Natural killer cell (primary cell): ENCODE measurements around the gene FKBP1B. TPM values are rescaled to one million over a fixed set of nuclear protein-coding genes. Genes with fewer than 3 reads are reported as not detected.

Experiments
- ATAC-seq, 3 donors: fragments of 150-1000 bp in 2 of 3; fragments of 200-7000 bp in 1 of 3; cut with Tn5 transposase; 1 replicate in 1 of 3; 2 replicates in 2 of 3; pipeline ENCODE4 v1.10.0; 2021; ENCODE audit warnings: mild to moderate bottlenecking in 2 of 3, moderate library complexity in 2 of 3
- DNase-seq, 2 donors: peaks; one replicate each; pipeline versions ENCODE4 v3.0.0 to v3.0.0-alpha.2; 2013 to 2021; ENCODE audit warnings: mixed read lengths in 1 of 2
- H3K27ac ChIP-seq: one replicate; pipeline ENCODE4 v1.5.1; 2013; ENCODE audit warnings: mild to moderate bottlenecking, low read length
- H3K27me3 ChIP-seq: one replicate; pipeline ENCODE4 v1.6.1; 2013; ENCODE audit warnings: low read length; ENCODE audit not compliant: control insufficient read depth, insufficient read depth
- H3K36me3 ChIP-seq: one replicate; pipeline ENCODE4 v1.6.1; 2013; ENCODE audit warnings: low read length; ENCODE audit not compliant: control insufficient read depth, insufficient read depth
- H3K4me1 ChIP-seq: one replicate; pipeline ENCODE4 v1.6.1; 2013; ENCODE audit warnings: low read length; ENCODE audit not compliant: control insufficient read depth, insufficient read depth
- H3K4me3 ChIP-seq: one replicate; pipeline ENCODE4 v1.5.1; 2013; ENCODE audit warnings: low read length
- H3K9me3 ChIP-seq: one replicate; pipeline ENCODE4 v1.6.1; 2013; ENCODE audit warnings: low read length; ENCODE audit not compliant: control insufficient read depth, insufficient read depth
- H3K27ac Mint-ChIP-seq, 2 donors: one replicate each; pipeline ENCODE4 v1.8.0; 2022; ENCODE audit warnings: mild to moderate bottlenecking in 2 of 2, mixed read lengths in 2 of 2, moderate library complexity in 1 of 2
- H3K27me3 Mint-ChIP-seq, 2 donors: one replicate each; pipeline ENCODE4 v1.8.0; 2022; ENCODE audit warnings: low read depth in 2 of 2, mixed read lengths in 2 of 2
- H3K36me3 Mint-ChIP-seq: one replicate; pipeline ENCODE4 v1.8.0; 2022; ENCODE audit warnings: mixed read lengths
- H3K4me1 Mint-ChIP-seq, 2 donors: one replicate each; pipeline ENCODE4 v1.8.0; 2022; ENCODE audit warnings: mixed read lengths in 2 of 2
- H3K4me3 Mint-ChIP-seq: one replicate; pipeline ENCODE4 v1.8.0; 2022; ENCODE audit warnings: mild to moderate bottlenecking, moderate library complexity, mixed read lengths
- H3K9me3 Mint-ChIP-seq, 2 donors: one replicate each; pipeline ENCODE4 v1.8.0; 2022; ENCODE audit warnings: mixed read lengths in 2 of 2
- CTCF ChIP-seq: fragments of 200-600 bp; IDR thresholded peaks from one replicate; pipeline ENCODE4 v1.8.0; 2022; ENCODE audit warnings: antibody characterized with exemption
- WGBS: methylation state at CpG from one replicate; pipeline ENCODE4 v1.1.7; 2013; ENCODE audit warnings: missing lambda C conversion rate; ENCODE audit not compliant: insufficient coverage; 5-methylcytosine and 5-hydroxymethylcytosine counted together
- intact Hi-C: fragments of 100-400 bp; cut with micrococcal nuclease; formaldehyde crosslinking; loops from one replicate; pipeline ENCODE4 v1.14.2; 2022
- total RNA-seq, 4 donors: library from RNA; stranded (reverse); fragments of 120-200 nt in 1 of 4; gene quantifications; one replicate each; pipeline versions ENCODE4 v1.2.3 to v1.2.4, GENCODE V29; 2013 to 2022

Gene FKBP1B
- total RNA-seq, 3 donors from 2014 or later (not counting 1 experiment from before 2014, with no cell fraction given): 1.5 to 3.4 (median 3.3) TPM

DNA sequence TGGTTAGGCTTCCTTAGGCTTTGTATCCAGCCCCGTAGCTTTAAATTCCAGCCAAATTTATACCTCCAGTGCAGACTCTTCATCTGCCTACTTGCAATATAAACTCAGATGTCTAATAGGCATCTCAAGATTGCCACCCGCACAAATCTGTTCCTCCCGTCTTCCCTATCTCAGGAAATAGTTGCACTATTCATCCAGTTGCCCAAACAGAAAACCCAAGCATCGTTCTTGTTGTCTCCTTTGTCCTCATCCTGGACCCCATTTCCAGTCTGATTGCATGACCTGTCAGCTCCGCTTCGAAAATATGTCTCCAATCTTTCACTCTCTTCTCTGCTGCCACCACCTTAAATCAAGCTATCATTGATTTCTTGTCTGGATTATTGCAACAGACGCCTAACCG lies 2.3 kb downstream of the FKBP1B start:
- TF ChIP-seq CTCF: no peak
- ATAC-seq (no peak), DNase-seq (no peak)
- Mint-ChIP-seq H3K36me3 (no peaks in the 10 kb centered on the region), H3K27ac (no peak overlapping the region), H3K4me3 (no peak overlapping the region), H3K9me3 (no peaks in the 10 kb centered on the region), H3K4me1 (peaks cover 11 to 16% of the 10 kb centered on the region in 2 donors), H3K27me3 (no peaks in the 10 kb centered on the region)
- Histone ChIP-seq H3K36me3 (no peaks in the 10 kb centered on the region), H3K9me3 (no peaks in the 10 kb centered on the region), H3K4me1 (peaks cover 20% of the 10 kb centered on the region), H3K4me3 (no peak overlapping the region), H3K27ac (no peak overlapping the region), H3K27me3 (no peaks in the 10 kb centered on the region)
- intact Hi-C loops: no loop called here
- 87% methylated on average over 8 of the region's 8 CpGs for WGBS

DNA sequence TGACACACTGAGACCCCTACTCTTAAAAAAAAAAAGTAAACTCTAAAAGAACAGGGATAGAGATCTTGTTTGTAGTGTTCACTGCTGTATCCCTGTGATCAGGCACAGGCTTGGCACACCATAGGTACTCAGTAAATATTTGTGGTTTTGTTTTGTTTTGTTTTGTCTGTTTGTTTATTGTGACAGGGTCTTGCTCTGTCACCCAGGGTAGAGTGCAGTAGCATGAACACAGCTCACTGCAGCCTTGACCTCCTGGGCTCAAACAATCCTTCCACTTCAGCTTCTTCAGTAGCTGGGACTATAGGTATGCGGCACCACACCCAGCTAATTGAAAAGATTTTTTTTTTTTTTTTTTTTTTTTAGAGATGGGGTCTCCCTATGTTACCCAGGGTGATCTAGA lies 3.4 kb downstream of the FKBP1B start:
- H3K27me3 ChIP-seq: no peaks in the 10 kb centered on the region
- H3K4me1 ChIP-seq: peaks cover 14% of the 10 kb centered on the region
- H3K27ac ChIP-seq: no peak overlapping the region
- no peak for TF ChIP-seq CTCF
- Mint-ChIP-seq H3K4me3 (no peak overlapping the region), H3K27ac (no peak overlapping the region), H3K4me1 (peaks cover under 1 to 5% of the 10 kb centered on the region in 2 donors), H3K9me3 (no peaks in the 10 kb centered on the region), H3K36me3 (no peaks in the 10 kb centered on the region), H3K27me3 (no peaks in the 10 kb centered on the region)
- DNase-seq (no peak), ATAC-seq (no peak)
- WGBS: no CpG with 5 or more reads among the region's 1 CpG
- no peaks in the 10 kb centered on the region for H3K36me3 ChIP-seq
- H3K4me3 ChIP-seq: no peak overlapping the region
- H3K9me3 ChIP-seq: no peaks in the 10 kb centered on the region
- intact Hi-C loops: no loop called here

DNA sequence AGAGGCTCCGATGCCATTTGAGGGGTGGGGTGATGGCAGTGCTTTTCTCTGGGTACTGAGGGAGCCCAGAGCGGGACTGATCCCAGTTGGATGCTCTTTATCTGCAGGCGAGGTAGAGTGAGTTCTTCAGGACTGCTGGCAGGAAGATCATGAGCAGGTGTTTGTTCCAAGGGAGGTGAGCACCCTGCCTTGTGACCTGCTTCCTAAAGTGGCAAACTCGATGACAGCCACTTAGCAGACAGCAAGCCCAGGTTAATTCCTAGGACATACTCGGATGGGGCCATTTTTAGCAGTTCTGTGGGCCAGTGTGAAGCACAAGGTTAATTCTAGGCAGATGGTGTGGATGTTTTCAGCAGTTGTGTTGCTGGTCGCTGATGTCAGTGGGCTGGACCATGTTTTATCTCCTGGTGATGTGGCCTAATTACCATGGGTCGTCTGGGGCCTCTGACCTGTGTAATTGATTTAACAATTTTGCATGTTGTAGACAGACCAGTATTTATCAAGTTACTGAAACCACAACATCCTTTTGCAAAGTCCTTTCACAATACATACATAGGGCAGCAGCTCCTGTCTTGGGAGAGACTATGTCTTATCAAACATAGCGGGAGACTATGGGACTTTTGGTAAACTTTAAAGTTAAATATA lies 4.9 kb downstream of the FKBP1B start:
- intact Hi-C loops: no loop called here
- no peak overlapping the region for H3K27ac Mint-ChIP-seq
- Histone ChIP-seq H3K9me3 (no peaks in the 10 kb centered on the region), H3K36me3 (no peaks in the 10 kb centered on the region), H3K4me1 (peaks cover 5% of the 10 kb centered on the region), H3K27ac (no peak overlapping the region), H3K4me3 (no peak overlapping the region), H3K27me3 (no peaks in the 10 kb centered on the region)
- no peaks in the 10 kb centered on the region for H3K9me3 Mint-ChIP-seq
- DNase-seq (no peak), ATAC-seq (no peak)
- no peak overlapping the region for H3K4me3 Mint-ChIP-seq
- H3K36me3 Mint-ChIP-seq: no peaks in the 10 kb centered on the region
- H3K27me3 Mint-ChIP-seq: no peaks in the 10 kb centered on the region
- H3K4me1 Mint-ChIP-seq: peaks cover 0 to 1% of the 10 kb centered on the region in 2 donors
- WGBS: 86% methylated on average over 7 of the region's 8 CpGs
- TF ChIP-seq CTCF: no peak

- WGBS: 91% methylated on average over 6 of the region's 6 CpGs
- DNase-seq (no peak), ATAC-seq (no peak)
- TF ChIP-seq CTCF: no peak
- intact Hi-C loops: no loop called here
- no peaks in the 10 kb centered on the region for H3K4me1 Mint-ChIP-seq
- no peak overlapping the region for H3K27ac Mint-ChIP-seq
- no peak overlapping the region for H3K4me3 Mint-ChIP-seq
- no peaks in the 10 kb centered on the region for H3K27me3 Mint-ChIP-seq
- H3K9me3 Mint-ChIP-seq: no peaks in the 10 kb centered on the region
- Histone ChIP-seq H3K4me3 (no peak overlapping the region), H3K27me3 (no peaks in the 10 kb centered on the region), H3K4me1 (no peaks in the 10 kb centered on the region), H3K36me3 (no peaks in the 10 kb centered on the region), H3K9me3 (no peaks in the 10 kb centered on the region), H3K27ac (no peak overlapping the region)
- H3K36me3 Mint-ChIP-seq: no peaks in the 10 kb centered on the region
Observed at GRCh38 chr2:24055750-24056149, 6.2 kb downstream of the FKBP1B start.
